Panc1 (cell line): Measurements from ENCODE around the gene KCNF1. TPM values are rescaled to one million over a fixed set of nuclear protein-coding genes. Genes with fewer than 3 reads are reported as not detected.

ENCODE experiments used
- ATAC-seq: fragments of 200-7000 bp; cut with Tn5 transposase; 2 replicates; pipeline ENCODE4 v1.9.1; 2020; ENCODE audit warnings: mild to moderate bottlenecking, moderate library complexity
- BruUV-seq: library from RNA; stranded (reverse); fragments of 400-500 nt; replicated peaks from 2 replicates; lab custom pipeline; 2021; lab: Mats Ljungman, UMichigan
- CTCF ChIA-PET: fragments of 300-600 bp; sonication (Branson Sonifier 250); formaldehyde crosslinking; loops from one replicate; lab custom pipeline; 2022; ENCODE audit warnings: antibody characterized with exemption; lab: Charles Lee
- POLR2A ChIA-PET: fragments of 300-600 bp; sonication (Branson Sonifier 250); formaldehyde crosslinking; loops from one replicate; lab custom pipeline; 2022; ENCODE audit warnings: antibody characterized with exemption; lab: Charles Lee
- DNase-seq: peaks from one replicate; pipeline ENCODE4 v3.0.0-alpha.2; 2010; ENCODE audit warnings: low read depth, low spot score
- H3K27ac ChIP-seq: 2 replicates; pipeline ENCODE4 v1.5.1; 2011; ENCODE audit warnings: mild to moderate bottlenecking, low read length, inconsistent platforms
- H3K27me3 ChIP-seq: fragments of 200-500 bp; sonication (Bioruptor generic); 2 replicates; pipeline ENCODE4 v1.6.0; 2014; ENCODE audit warnings: low read length, inconsistent platforms; ENCODE audit not compliant: control insufficient read depth, insufficient read depth
- H3K36me3 ChIP-seq: fragments of 200-500 bp; sonication (Bioruptor generic); 2 replicates; pipeline ENCODE4 v1.5.1; 2014; ENCODE audit warnings: inconsistent platforms, mild to moderate bottlenecking, low read length, moderate library complexity; ENCODE audit not compliant: control insufficient read depth, insufficient read depth
- H3K4me1 ChIP-seq: 2 replicates; pipeline ENCODE4 v1.5.1; 2011; ENCODE audit warnings: inconsistent platforms, mild to moderate bottlenecking, low read length, moderate library complexity; ENCODE audit not compliant: control insufficient read depth, insufficient read depth
- H3K4me3 ChIP-seq, 2 experiments: 2 replicates each; pipeline ENCODE4 v1.5.1; 2011 to 2012; ENCODE audit warnings: low read depth in 2 of 2, low read length in 2 of 2, mild to moderate bottlenecking in 2 of 2, inconsistent platforms in 1 of 2, moderate library complexity in 1 of 2
- H3K9me3 ChIP-seq: fragments of 200-500 bp; sonication (Bioruptor generic); 2 replicates; pipeline ENCODE4 v1.5.1; 2014; ENCODE audit warnings: low read depth, mild to moderate bottlenecking, inconsistent platforms, low read length, moderate library complexity; ENCODE audit not compliant: control insufficient read depth, insufficient read depth
- POLR2AphosphoS5 ChIP-seq: IDR thresholded peaks from 2 replicates; pipeline ENCODE4 v1.6.1; 2012; ENCODE audit warnings: mild to moderate bottlenecking, low read depth, low read length, moderate library complexity
- SIN3A ChIP-seq: IDR thresholded peaks from 2 replicates; pipeline ENCODE4 v1.6.1; 2012; ENCODE audit warnings: low read depth, mild to moderate bottlenecking, low read length, moderate library complexity, borderline replicate concordance; ENCODE audit not compliant: insufficient read depth
- TCF7L2 ChIP-seq: IDR thresholded peaks from 2 replicates; pipeline ENCODE4 v1.6.1; 2011; ENCODE audit warnings: mild to moderate bottlenecking, low read depth, low read length, inconsistent platforms
- in situ Hi-C: cut with HindIII; loops from 2 replicates; pipeline ENCODE4 v1.10.0; 2016; ENCODE audit warnings: low sequenced_read_pairs, low pct_unique_long_range_greater_than_20kb
- intact Hi-C: fragments of 100-400 bp; cut with micrococcal nuclease; formaldehyde crosslinking; loops from one replicate; pipeline ENCODE4 v1.10.0; 2022; ENCODE audit not compliant: unreplicated experiment
- total RNA-seq: library from RNA; stranded (reverse); gene quantifications from one replicate; pipeline ENCODE4 v1.2.1, GENCODE V29; 2021; ENCODE audit not compliant: unreplicated experiment
- TF ChIP-seq, protein P1 (sequence below), 2 experiments: IDR thresholded peaks; 2 replicates each; pipeline ENCODE4 v1.6.1; 2011 to 2012; ENCODE audit warnings: low read depth in 2 of 2, control low read depth in 1 of 2, low read length in 1 of 2, mild to moderate bottlenecking in 1 of 2, moderate library complexity in 1 of 2; ENCODE audit not compliant: insufficient read depth in 1 of 2
- TF ChIP-seq, protein P2 (sequence below): fragments of 450-650 bp; IDR thresholded peaks from 2 replicates; pipeline ENCODE4 v1.5.1; 2017; ENCODE audit warnings: mild to moderate bottlenecking

The KCNF1 gene
- total RNA-seq, 1 experiment from 2014 or later, result 0.39 TPM

DNA sequence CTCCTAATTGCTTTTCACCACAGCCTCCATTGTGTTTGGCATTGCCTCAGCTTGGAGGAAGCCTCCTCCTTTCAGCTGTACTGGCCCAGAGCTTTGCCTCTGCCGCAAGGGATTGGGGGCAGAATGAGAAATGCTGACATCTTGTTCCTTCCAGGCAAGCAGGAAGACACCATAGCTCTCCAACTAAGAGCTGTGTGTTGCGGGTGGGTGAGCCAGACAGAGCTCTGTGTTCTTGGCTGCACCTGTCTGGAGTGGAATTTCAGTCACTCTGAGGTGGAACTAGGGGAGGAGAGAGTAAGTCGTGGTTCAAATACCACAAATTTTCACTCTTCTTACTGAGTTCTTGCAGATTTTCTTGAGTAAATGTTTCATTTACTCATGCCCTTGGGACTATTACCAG lies 36.6 kb upstream of the KCNF1 start:
- ChIA-PET CTCF (interaction anchor here (0.6 kb wide), 1 partner anchor 40 kb away, joined by 3 read pairs; no protein-coding TSS in a partner anchor), POLR2A (no interaction called here)
- DNase-seq, result no peak
- TF ChIP-seq POLR2AphosphoS5 (no peak), TCF7L2 (no peak), SIN3A (no peak)
- TF ChIP-seq, protein P1, sequence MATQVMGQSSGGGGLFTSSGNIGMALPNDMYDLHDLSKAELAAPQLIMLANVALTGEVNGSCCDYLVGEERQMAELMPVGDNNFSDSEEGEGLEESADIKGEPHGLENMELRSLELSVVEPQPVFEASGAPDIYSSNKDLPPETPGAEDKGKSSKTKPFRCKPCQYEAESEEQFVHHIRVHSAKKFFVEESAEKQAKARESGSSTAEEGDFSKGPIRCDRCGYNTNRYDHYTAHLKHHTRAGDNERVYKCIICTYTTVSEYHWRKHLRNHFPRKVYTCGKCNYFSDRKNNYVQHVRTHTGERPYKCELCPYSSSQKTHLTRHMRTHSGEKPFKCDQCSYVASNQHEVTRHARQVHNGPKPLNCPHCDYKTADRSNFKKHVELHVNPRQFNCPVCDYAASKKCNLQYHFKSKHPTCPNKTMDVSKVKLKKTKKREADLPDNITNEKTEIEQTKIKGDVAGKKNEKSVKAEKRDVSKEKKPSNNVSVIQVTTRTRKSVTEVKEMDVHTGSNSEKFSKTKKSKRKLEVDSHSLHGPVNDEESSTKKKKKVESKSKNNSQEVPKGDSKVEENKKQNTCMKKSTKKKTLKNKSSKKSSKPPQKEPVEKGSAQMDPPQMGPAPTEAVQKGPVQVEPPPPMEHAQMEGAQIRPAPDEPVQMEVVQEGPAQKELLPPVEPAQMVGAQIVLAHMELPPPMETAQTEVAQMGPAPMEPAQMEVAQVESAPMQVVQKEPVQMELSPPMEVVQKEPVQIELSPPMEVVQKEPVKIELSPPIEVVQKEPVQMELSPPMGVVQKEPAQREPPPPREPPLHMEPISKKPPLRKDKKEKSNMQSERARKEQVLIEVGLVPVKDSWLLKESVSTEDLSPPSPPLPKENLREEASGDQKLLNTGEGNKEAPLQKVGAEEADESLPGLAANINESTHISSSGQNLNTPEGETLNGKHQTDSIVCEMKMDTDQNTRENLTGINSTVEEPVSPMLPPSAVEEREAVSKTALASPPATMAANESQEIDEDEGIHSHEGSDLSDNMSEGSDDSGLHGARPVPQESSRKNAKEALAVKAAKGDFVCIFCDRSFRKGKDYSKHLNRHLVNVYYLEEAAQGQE (IDR thresholded peaks at IDR 0.05; ENCODE audit: insufficient read depth in 1 of 2, low read depth in 2 of 2, low read length in 1 of 2), result no peak
- TF ChIP-seq, protein P2, sequence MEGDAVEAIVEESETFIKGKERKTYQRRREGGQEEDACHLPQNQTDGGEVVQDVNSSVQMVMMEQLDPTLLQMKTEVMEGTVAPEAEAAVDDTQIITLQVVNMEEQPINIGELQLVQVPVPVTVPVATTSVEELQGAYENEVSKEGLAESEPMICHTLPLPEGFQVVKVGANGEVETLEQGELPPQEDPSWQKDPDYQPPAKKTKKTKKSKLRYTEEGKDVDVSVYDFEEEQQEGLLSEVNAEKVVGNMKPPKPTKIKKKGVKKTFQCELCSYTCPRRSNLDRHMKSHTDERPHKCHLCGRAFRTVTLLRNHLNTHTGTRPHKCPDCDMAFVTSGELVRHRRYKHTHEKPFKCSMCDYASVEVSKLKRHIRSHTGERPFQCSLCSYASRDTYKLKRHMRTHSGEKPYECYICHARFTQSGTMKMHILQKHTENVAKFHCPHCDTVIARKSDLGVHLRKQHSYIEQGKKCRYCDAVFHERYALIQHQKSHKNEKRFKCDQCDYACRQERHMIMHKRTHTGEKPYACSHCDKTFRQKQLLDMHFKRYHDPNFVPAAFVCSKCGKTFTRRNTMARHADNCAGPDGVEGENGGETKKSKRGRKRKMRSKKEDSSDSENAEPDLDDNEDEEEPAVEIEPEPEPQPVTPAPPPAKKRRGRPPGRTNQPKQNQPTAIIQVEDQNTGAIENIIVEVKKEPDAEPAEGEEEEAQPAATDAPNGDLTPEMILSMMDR, result no peak
- no TSS peak for BruUV-seq
- Histone ChIP-seq H3K4me3 (no peak overlapping the region), H3K4me1 (no peaks in the 10 kb centered on the region), H3K27me3 (no peaks in the 10 kb centered on the region), H3K36me3 (no peaks in the 10 kb centered on the region), H3K27ac (no peak overlapping the region), H3K9me3 (no peaks in the 10 kb centered on the region)
- intact Hi-C loops (no loop called here), in situ Hi-C loops (no loop called here)
- no peak for ATAC-seq

DNA sequence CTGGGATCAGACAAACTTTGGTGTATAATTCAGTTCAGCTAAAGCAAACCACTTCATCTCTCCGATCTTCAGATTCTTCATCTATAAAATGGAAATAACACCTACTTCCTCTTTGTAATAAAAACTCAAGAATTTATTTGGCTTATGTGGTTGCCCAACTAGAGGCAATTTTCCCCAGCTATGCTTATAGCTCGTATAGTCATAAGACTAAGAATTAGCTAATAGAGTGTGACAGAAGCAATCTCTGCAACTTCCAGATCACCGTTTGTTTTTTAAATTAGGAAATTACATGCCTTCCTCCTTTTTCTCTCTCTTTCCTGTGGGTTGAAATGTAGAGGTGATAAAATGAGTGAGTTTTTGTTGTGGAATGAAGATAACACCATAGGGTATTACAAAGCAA lies 35.3 kb upstream of the KCNF1 start:
- DNase-seq (no peak), ATAC-seq (no peak)
- no peaks in the 10 kb centered on the region for H3K9me3 ChIP-seq
- no TSS peak for BruUV-seq
- no peaks in the 10 kb centered on the region for H3K36me3 ChIP-seq
- POLR2A ChIA-PET, result interaction anchor here (0.8 kb wide), 1 partner anchor 43 kb away, joined by 8 read pairs; no protein-coding TSS in a partner anchor
- H3K27ac ChIP-seq, result no peak overlapping the region
- in situ Hi-C loops, result no loop called here
- TF ChIP-seq, protein P1 (IDR thresholded peaks at IDR 0.05; ENCODE audit: insufficient read depth in 1 of 2, low read depth in 2 of 2, low read length in 1 of 2), result no peak
- no peak for TF ChIP-seq POLR2AphosphoS5
- TF ChIP-seq, protein P2, result no peak
- no peak for TF ChIP-seq TCF7L2
- TF ChIP-seq SIN3A, result no peak
- intact Hi-C loops, result no loop called here
- H3K4me3 ChIP-seq, result no peak overlapping the region
- CTCF ChIA-PET, result no interaction called here
- H3K27me3 ChIP-seq, result no peaks in the 10 kb centered on the region
- H3K4me1 ChIP-seq, result no peaks in the 10 kb centered on the region
